Measurements from ENCODE around the gene ADAMTS9.
A peak's percentile ranks its signal among the peaks of the same experiment; 100 is the strongest.

Gene ADAMTS9

GRCh38 chr3:64651741-64652241 is 36.0 kb downstream of the ADAMTS9 start:
- DNase-seq (ENCODE audit: low spot score): no peak

GRCh38 chr3:64651303-64651702 is 36.5 kb downstream of the ADAMTS9 start:
- no peak for DNase-seq (ENCODE audit: low spot score)

DNA sequence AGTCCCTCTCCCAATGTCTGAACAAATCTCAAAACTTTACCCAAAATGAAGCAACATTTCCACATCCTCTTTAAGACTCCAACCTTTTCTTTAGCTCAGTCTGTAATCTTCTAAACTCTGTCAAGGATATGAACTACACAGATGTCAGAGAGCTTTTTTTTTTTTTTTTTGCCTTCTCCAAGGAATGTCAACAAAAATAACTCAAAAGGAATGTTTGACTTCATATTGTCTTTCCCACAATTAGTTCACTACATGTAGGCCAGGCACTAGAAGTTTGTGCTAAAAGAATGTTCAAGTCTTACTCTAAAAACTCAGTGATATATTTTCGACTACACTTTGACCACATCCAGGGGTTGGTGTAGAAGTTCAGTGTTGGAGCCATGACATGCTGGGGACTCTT is 37.1 kb downstream of the ADAMTS9 start:
- DNase-seq (ENCODE audit: low spot score): no peak

DNA sequence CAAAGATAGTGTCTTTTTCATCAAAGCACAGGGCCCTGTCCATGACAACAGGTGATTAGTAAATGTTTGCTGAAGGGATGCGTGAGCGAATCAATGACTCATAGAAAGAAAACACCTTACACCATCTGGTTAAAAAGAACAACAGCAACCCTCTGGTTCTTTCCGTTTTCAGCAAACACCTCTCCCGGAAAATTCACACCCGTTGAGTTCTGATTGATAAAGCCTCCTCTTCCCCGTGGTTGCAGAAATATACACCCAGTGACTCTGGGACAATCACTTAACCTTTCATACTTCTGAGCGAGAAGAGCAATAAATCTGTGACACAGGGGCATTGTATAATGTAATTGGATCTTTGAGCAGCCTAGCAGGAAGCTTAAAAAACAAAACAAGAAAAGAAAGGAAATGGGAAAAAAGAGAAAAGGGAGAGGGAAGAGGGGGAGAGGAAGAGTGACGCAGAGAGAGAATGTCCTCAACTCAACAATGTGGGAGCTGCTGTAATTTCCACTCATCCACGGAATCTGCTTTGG is 37.6 kb downstream of the ADAMTS9 start:
- DNase-seq (ENCODE audit: low spot score): no peak

DNA sequence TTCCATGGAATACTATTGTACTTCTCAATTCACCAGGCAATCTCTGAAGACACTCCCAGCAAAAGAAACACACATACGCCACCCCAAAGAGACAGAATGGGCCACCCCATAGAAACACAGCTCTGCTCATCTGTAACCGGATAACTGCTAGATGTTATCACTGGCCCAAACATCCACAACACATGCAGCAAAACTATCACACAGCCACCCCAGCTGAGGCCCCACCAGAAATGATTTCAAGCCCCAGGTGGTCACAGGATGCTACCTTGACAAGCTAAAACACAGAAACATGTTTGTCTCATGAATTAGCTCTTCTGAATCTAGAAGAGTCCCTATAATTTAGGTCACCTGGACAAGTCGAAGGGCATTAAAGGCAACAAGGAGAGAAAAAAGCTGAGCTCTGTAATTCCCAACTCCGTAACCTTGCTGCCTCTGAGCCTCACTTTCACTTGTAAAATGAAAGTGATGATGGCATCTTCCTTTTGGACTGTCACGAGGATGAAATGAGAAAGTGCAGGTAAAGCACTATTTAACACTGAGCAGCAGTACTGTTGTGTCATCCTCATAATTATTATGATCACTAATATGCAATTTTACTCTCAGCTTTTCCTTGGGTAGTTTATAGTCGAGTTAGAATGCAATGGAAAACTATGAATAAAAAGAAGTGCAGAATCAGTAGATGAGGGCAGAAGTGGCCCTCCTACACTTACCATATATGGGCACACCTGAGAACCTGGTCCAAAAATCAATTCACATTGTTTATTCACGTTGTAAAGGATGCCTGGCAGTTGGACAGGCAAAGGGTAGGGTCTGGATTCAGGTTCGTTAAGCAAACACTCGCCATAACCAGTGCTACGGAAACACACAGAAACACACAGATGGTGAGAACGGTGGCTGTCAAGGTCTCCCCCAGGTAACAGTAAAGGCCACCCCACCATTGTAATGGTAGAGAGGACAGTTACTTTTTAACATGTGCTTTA is 38.6 kb downstream of the ADAMTS9 start:
- no peak for DNase-seq (ENCODE audit: low spot score)

GRCh38 chr3:64647825-64648224 is 40.0 kb downstream of the ADAMTS9 start:
- no peak for DNase-seq (ENCODE audit: low spot score)

GRCh38 chr3:64645243-64645642 is 42.6 kb downstream of the ADAMTS9 start:
- no peak for DNase-seq (ENCODE audit: low spot score)

- DNase-seq (ENCODE audit: low spot score): no peak
Observed at GRCh38 chr3:64644483-64644882, 43.3 kb downstream of the ADAMTS9 start.

DNA sequence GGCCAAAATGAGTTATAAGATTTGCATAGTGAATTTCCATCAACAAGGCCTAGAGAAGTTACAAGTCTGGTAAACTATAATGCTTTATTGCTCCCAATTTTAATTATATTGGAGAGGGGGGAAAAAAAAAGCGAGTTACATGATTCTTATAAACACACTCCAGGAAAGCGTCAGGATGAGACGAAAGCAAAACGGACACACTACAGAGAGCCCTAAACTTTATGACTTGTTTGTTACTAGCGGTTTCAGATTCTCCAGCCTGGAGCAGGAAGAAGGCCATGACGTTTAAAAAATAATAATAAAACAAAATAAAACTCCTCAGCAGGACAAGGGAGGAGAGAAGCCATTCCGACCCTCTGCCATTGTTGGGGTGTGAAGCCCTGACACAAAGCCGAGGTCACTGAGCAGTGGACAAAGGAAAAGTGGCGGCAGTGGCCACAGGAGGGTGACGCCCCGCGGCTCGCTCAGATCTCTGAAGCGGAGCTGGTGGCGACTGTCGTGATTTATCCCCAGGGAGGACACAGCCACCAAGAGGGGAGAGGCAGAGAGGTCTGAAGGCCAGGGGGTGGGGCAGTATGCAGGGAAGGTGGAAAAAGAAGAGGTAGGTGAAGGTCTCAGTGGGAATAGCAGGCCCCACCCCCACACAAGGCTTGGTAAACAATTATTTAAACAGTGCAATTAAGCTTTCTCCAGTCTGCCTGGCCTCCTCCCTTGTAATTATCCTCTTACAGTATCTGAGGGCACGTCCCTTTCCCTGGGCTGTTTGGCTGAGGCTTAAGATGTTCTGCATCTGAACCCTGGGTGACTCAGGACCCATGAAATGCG is 45.3 kb downstream of the ADAMTS9 start:
- DNase-seq (ENCODE audit: low spot score): peak; percentile 38

DNA sequence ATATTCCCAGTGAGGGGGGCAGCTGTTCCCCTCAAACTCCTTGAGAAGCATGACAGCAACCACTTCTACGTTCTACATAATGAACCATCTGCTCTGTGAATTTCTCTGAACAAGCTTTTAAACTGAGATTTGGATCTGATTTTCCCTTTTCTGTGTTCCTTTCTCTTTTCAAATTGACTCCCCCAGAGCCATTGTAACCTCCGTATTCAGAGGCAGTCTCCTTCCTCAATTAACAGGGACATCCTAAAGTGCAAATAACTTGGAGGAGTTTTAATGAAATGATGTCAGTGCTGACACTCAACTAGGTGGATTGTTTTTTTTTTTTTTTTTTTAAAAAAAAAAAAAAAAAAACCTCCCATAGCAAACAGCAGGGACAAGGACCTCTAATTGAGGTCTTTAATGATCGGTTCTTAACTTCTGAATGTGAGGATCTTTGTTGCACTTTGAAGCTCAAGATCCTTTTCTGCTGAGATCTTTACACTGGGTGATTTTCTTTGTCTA is 48.8 kb downstream of the ADAMTS9 start:
- no peak for DNase-seq (ENCODE audit: low spot score)

DNA sequence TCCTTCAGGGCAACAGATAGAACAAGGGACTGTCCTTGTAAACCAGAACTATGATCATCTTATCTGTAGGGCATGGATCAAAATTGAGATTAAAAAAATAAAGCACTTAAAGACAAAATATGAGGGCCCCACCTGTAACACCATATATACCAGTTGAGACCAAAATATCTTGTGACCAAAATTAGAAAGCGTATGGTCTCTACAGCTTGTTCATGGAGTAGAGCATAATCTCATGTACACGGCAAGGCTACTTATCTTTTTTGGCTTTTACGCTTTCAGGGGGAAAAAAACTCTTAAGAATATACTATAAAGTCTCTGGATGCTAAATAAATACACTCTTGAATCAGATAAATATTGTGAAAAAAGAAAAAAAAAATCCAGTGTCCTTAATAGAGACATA is 49.3 kb downstream of the ADAMTS9 start:
- DNase-seq (ENCODE audit: low spot score): no peak

- DNase-seq (ENCODE audit: low spot score): no peak
Observed at GRCh38 chr3:64634417-64634816, 53.4 kb downstream of the ADAMTS9 start.

- no peak for DNase-seq (ENCODE audit: low spot score)
Observed at GRCh38 chr3:64631951-64632350, 55.8 kb downstream of the ADAMTS9 start.

- DNase-seq (ENCODE audit: low spot score): no peak
Observed at GRCh38 chr3:64627471-64628321, 60.1 kb downstream of the ADAMTS9 start.

- no peak for DNase-seq (ENCODE audit: low spot score)
Observed at GRCh38 chr3:64627042-64627441, 60.8 kb downstream of the ADAMTS9 start.

DNA sequence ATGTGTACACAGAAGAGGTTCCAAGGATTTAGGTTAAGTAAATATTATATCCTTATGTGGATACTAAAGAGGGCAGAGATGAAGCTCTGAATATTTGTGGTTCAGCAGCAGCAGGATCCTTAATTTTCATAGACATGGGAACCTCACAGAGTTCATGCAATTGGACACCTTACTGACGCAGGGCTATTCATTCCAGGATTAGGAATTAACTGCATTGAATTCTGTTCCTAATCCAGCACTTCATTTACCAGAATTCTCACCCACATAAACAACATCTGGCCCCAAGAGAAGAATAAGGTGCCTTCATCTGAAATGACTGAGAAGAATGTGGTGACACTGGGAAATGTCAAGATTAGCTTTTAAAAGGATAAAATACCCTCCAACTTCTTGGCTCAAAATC is 62.4 kb downstream of the ADAMTS9 start:
- no peak for DNase-seq (ENCODE audit: low spot score)

- DNase-seq (ENCODE audit: low spot score): no peak
Observed at GRCh38 chr3:64623125-64623524, 64.7 kb downstream of the ADAMTS9 start.

DNA sequence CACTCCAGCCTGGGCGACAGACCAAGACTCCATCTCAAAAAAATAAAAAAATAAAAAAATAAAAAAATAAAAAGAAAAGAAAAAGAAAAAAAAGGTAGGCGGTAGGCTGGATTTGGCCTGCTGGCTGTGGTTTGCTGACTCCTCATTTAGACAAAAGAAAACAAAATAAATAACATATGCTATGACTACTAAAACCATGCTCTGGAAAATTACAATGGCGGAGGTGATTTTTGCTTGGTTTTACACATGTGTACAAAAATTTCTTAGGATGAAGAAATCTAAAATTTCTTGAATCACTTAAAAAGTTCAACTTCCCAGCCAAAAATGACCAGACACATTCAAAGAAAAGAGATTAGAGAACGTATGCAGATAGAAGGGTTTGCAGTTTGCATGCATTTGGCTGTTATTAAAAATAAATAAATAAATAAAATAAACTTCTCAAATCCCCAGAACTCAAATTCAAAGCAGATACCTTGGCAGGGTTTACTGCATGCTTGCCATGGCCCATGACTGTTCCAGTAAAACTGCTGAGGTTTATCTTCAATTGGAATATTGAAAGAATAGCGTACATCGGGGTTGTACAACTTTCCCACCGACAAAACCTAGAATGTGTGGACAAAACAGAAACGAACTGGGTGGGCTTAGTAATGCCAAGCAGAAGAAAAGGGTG is 65.9 kb downstream of the ADAMTS9 start:
- DNase-seq (ENCODE audit: low spot score): no peak

GRCh38 chr3:64621275-64621674 is 66.5 kb downstream of the ADAMTS9 start:
- DNase-seq (ENCODE audit: low spot score): no peak

GRCh38 chr3:64620020-64620419 is 67.8 kb downstream of the ADAMTS9 start:
- DNase-seq (ENCODE audit: low spot score): no peak

DNA sequence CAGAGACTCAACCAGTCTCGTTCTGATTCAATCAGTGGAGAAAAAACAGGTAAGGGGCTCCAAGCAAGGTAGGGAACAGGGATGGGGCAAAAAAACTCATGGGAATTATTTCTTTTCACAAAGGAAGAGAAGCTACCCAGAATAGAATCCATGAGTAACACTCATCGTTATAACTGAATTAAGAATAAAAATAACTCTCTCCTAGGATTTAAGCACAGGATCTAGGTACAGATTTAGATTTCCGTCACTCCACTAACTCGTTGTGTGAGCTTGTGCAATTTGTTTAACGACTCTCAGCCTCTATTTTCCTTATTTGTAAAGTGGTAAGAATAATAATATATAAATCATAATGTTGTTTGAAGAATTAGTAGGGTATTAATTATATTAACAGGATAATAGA is 68.6 kb downstream of the ADAMTS9 start:
- no peak for DNase-seq (ENCODE audit: low spot score)

All from iPS-NIHi11 (cell line).